Tibial nerve (tissue), 4 donors: ENCODE results near the gene RASSF8. TPM values are rescaled to one million over a fixed set of nuclear protein-coding genes. Genes with fewer than 3 reads are reported as not detected.

ENCODE experiments used
- DNase-seq, 2 donors: peaks; one replicate each; pipeline ENCODE4 v3.0.0-alpha.2; 2019; ENCODE audit warnings: low spot score in 2 of 2
- H3K27ac ChIP-seq, 4 donors: fragments of 200-600 bp; sonication (generic) in 3 of 4; one replicate each; pipeline ENCODE4 v1.5.1; 2017 to 2019; ENCODE audit warnings: mild to moderate bottlenecking in 1 of 4
- H3K27me3 ChIP-seq, 2 donors: fragments of 200-600 bp; sonication (generic) in 1 of 2; one replicate each; pipeline versions ENCODE4 v1.5.1 to v1.6.0; 2017 to 2019
- H3K36me3 ChIP-seq, 3 donors: fragments of 200-600 bp; sonication (generic); one replicate each; pipeline ENCODE4 v1.5.1; 2018 to 2019
- H3K4me1 ChIP-seq, 4 donors: fragments of 200-600 bp; sonication (generic) in 3 of 4; one replicate each; pipeline ENCODE4 v1.5.1; 2017 to 2019
- H3K4me3 ChIP-seq, 4 donors: fragments of 200-600 bp; sonication (generic) in 3 of 4; one replicate each; pipeline ENCODE4 v1.5.1; 2017 to 2019; ENCODE audit warnings: mild to moderate bottlenecking in 1 of 4, moderate library complexity in 1 of 4
- H3K9me3 ChIP-seq, 4 donors: fragments of 200-600 bp; sonication (generic) in 3 of 4; one replicate each; pipeline ENCODE4 v1.5.1; 2017 to 2019
- EP300 ChIP-seq, 2 donors: sonication (generic); formaldehyde crosslinking; IDR thresholded peaks; one replicate each; pipeline ENCODE4 v1.6.1; 2017; ENCODE audit warnings: antibody characterized with exemption in 2 of 2, mild to moderate bottlenecking in 1 of 2
- POLR2A ChIP-seq, 2 donors: fragments of 450-650 bp; IDR thresholded peaks; one replicate each; pipeline ENCODE4 v1.6.1; 2017; ENCODE audit warnings: antibody characterized with exemption in 2 of 2, mild to moderate bottlenecking in 2 of 2, moderate library complexity in 2 of 2
- WGBS, 2 donors: methylation state at CpG; one replicate each; pipeline ENCODE4 v1.1.5; 2018; 5-methylcytosine and 5-hydroxymethylcytosine counted together
- total RNA-seq, 4 donors: library from RNA; depleted of rRNA; stranded (reverse); fragments of >200 nt; gene quantifications; one replicate each; pipeline ENCODE4 v1.1.0, GENCODE V29; 2016
- TF ChIP-seq, protein P1 (sequence below), 5 experiments: fragments of 200-600 bp in 3 of 5; fragments of 450-650 bp in 2 of 5; sonication (generic) in 3 of 5; IDR thresholded peaks; one replicate each; pipeline ENCODE4 v1.5.1; 2016 to 2019; ENCODE audit warnings: antibody characterized with exemption in 5 of 5, mild to moderate bottlenecking in 3 of 5, moderate library complexity in 2 of 5

RASSF8 gene
- total RNA-seq, 4 donors from 2014 or later = 42.9 to 87.2 (median 76.1) TPM

GRCh38 chr12:25960961-25961360 is 2.5 kb downstream of the RASSF8 start:
- TF ChIP-seq EP300 (IDR thresholded peaks at IDR 0.05) (no peak), POLR2A (IDR thresholded peaks at IDR 0.05) (no peak)
- TF ChIP-seq, protein P1, sequence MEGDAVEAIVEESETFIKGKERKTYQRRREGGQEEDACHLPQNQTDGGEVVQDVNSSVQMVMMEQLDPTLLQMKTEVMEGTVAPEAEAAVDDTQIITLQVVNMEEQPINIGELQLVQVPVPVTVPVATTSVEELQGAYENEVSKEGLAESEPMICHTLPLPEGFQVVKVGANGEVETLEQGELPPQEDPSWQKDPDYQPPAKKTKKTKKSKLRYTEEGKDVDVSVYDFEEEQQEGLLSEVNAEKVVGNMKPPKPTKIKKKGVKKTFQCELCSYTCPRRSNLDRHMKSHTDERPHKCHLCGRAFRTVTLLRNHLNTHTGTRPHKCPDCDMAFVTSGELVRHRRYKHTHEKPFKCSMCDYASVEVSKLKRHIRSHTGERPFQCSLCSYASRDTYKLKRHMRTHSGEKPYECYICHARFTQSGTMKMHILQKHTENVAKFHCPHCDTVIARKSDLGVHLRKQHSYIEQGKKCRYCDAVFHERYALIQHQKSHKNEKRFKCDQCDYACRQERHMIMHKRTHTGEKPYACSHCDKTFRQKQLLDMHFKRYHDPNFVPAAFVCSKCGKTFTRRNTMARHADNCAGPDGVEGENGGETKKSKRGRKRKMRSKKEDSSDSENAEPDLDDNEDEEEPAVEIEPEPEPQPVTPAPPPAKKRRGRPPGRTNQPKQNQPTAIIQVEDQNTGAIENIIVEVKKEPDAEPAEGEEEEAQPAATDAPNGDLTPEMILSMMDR (IDR thresholded peaks at IDR 0.05) = no peak
- H3K36me3 ChIP-seq = peaks cover 0 to under 1% (median 0%) of the 10 kb centered on the region in 3 donors
- 35 to 47% methylated on average over 4 of the region's 4 CpGs for WGBS, 2 donors
- H3K27me3 ChIP-seq = no peaks in the 10 kb centered on the region
- no peaks in the 10 kb centered on the region for H3K9me3 ChIP-seq
- DNase-seq = no peak
- H3K27ac ChIP-seq = peak overlapping the region in 2 of 4 donors; percentile 9 to 97
- H3K4me3 ChIP-seq = no peak overlapping the region
- peaks cover 0 to 54% (median 25%) of the 10 kb centered on the region in 4 donors for H3K4me1 ChIP-seq

DNA sequence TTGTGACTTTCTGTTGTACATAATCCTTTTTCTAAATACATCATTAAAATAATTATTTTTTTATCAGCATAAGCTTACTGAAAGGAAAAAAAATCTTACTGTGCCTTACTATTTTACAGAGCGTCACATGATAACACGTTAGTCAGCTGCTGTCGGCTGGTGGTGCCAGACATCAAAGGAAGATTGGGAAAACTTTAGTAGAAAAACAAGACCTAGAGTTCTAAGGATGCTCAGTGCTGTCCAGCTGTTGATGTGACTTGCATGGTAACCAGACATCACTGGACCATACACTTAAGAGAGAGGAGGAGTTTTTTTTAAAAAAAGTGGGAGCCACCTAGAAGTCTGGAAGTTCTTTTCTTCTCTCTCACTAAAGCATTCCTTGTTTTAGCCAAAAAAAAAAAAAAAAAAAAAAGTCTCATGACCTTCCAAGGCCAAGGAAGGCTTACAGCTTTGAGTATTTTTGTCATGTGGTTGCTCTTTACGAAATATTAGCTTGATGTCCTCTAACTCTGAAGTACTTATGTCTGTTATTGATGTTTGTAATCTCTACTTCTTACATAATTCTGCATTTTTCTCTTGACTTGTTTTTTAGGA is 4.5 kb downstream of the RASSF8 start:
- DNase-seq = peak in 1 of 2 donors; percentile 36
- H3K27ac ChIP-seq = peak overlapping the region in 3 of 4 donors; percentile 39 to 84 (median 76)
- peak in 1 of 2 donors; percentile 49 for TF ChIP-seq EP300 (IDR thresholded peaks at IDR 0.05)
- TF ChIP-seq, protein P1 (IDR thresholded peaks at IDR 0.05) = no peak
- no peak overlapping the region for H3K4me3 ChIP-seq
- no peaks in the 10 kb centered on the region for H3K36me3 ChIP-seq
- WGBS, 2 donors = 42 to 45% methylated on average over 4 of the region's 4 CpGs
- no peaks in the 10 kb centered on the region for H3K9me3 ChIP-seq
- H3K27me3 ChIP-seq = no peaks in the 10 kb centered on the region
- H3K4me1 ChIP-seq = peaks cover 0 to 62% (median 28%) of the 10 kb centered on the region in 4 donors

- 100% methylated on average over 1 of the region's 1 CpG for WGBS, 2 donors
- no peaks in the 10 kb centered on the region for H3K36me3 ChIP-seq
- no peaks in the 10 kb centered on the region for H3K27me3 ChIP-seq
- TF ChIP-seq POLR2A (IDR thresholded peaks at IDR 0.05) (no peak), EP300 (IDR thresholded peaks at IDR 0.05) (no peak)
- TF ChIP-seq, protein P1 (IDR thresholded peaks at IDR 0.05) = no peak
- no peak overlapping the region for H3K27ac ChIP-seq
- H3K9me3 ChIP-seq = no peaks in the 10 kb centered on the region
- H3K4me3 ChIP-seq = no peak overlapping the region
- DNase-seq = no peak
- peaks cover 0 to 79% (median 28%) of the 10 kb centered on the region in 4 donors for H3K4me1 ChIP-seq
These were observed 7.2 kb downstream of the RASSF8 start for GRCh38 chr12:25965682-25966081.

DNA sequence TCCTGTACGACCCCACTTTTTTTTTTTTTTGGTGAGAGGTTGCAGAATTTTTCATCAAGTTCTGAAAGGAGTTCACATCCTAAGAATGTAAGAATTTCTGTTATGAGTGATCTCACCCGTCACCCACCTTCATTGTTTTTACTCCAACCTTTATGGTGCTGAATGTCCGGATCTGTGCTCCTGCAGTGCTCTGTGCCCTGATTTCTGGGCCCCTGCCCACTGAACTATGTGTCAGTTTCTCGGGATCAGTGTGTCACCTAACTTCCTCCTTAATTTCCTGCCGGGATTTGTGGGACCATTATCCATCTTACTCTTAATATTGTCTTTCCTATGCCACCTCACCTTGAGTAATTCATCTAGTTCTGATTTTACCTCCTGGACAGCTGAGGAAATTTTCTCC is 11.6 kb downstream of the RASSF8 start:
- H3K4me3 ChIP-seq = no peak overlapping the region
- H3K27ac ChIP-seq = peak overlapping the region in 1 of 4 donors; percentile 20
- no peaks in the 10 kb centered on the region for H3K36me3 ChIP-seq
- TF ChIP-seq EP300 (IDR thresholded peaks at IDR 0.05) (no peak), POLR2A (IDR thresholded peaks at IDR 0.05) (no peak)
- TF ChIP-seq, protein P1 (IDR thresholded peaks at IDR 0.05) = no peak
- no peak for DNase-seq
- WGBS, 2 donors = 67 to 69% methylated on average over 5 of the region's 5 CpGs
- H3K4me1 ChIP-seq = peaks cover 0 to 80% (median 14%) of the 10 kb centered on the region in 4 donors
- no peaks in the 10 kb centered on the region for H3K27me3 ChIP-seq
- no peaks in the 10 kb centered on the region for H3K9me3 ChIP-seq

GRCh38 chr12:25970916-25971653 is 12.6 kb downstream of the RASSF8 start:
- WGBS, 2 donors = 65 to 74% methylated on average over 5 of the region's 5 CpGs
- H3K27me3 ChIP-seq = no peaks in the 10 kb centered on the region
- peak overlapping the region in 2 of 4 donors; percentile 45 to 69 for H3K27ac ChIP-seq
- TF ChIP-seq, protein P1 (IDR thresholded peaks at IDR 0.05) = peak in 3 of 5 experiments; percentile 20 to 41 (median 24)
- TF ChIP-seq POLR2A (IDR thresholded peaks at IDR 0.05) (no peak), EP300 (IDR thresholded peaks at IDR 0.05) (peak in 1 of 2 donors; percentile 33)
- H3K4me3 ChIP-seq = no peak overlapping the region
- H3K9me3 ChIP-seq = no peaks in the 10 kb centered on the region
- H3K36me3 ChIP-seq = no peaks in the 10 kb centered on the region
- peak in 1 of 2 donors; percentile 58 for DNase-seq
- H3K4me1 ChIP-seq = peaks cover 0 to 91% (median 21%) of the 10 kb centered on the region in 4 donors
